SK-N-SH treated with all-trans-retinoic acid at 6 μM for 48 hours (cell line): Measurements from ENCODE around the gene GALNT13.

Experiments used
- ATAC-seq: fragments of 200-7000 bp; cut with Tn5 transposase; 3 replicates; pipeline ENCODE4 v1.9.1; 2020; ENCODE audit warnings: mild to moderate bottlenecking, moderate library complexity
- ARNTL ChIP-seq: fragments of 450-650 bp; formaldehyde crosslinking; IDR thresholded peaks from 2 replicates; pipeline ENCODE4 v1.5.0; 2020; ENCODE audit warnings: low read depth, mild to moderate bottlenecking, moderate library complexity, borderline replicate concordance
- CSDC2 ChIP-seq: fragments of 250-450 bp; sonication (Bioruptor Pico); IDR thresholded peaks from 2 replicates; pipeline ENCODE4 v1.5.0; 2020; ENCODE audit warnings: mild to moderate bottlenecking, moderate library complexity
- CSRNP3 ChIP-seq: fragments of 250-450 bp; sonication (Bioruptor Pico); IDR thresholded peaks from 2 replicates; pipeline ENCODE4 v1.5.1; 2021; ENCODE audit warnings: mild to moderate bottlenecking, moderate library complexity
- ESRRG ChIP-seq: fragments of 250-450 bp; sonication (Bioruptor Pico); IDR thresholded peaks from 2 replicates; pipeline ENCODE4 v1.6.1; 2021; ENCODE audit warnings: mild to moderate bottlenecking
- GLIS3 ChIP-seq: fragments of 250-450 bp; sonication (Bioruptor Pico); IDR thresholded peaks from 2 replicates; pipeline ENCODE4 v1.5.0; 2020; ENCODE audit warnings: mild to moderate bottlenecking, moderate library complexity
- ISL1 ChIP-seq: fragments of 250-450 bp; sonication (Bioruptor Pico); IDR thresholded peaks from 2 replicates; pipeline ENCODE4 v2.1.2; 2022; ENCODE audit warnings: mild to moderate bottlenecking, moderate library complexity
- OSR1 ChIP-seq: fragments of 250-450 bp; sonication (Bioruptor Pico); IDR thresholded peaks from 2 replicates; pipeline ENCODE4 v1.8.0; 2022; ENCODE audit warnings: moderate library complexity, mild to moderate bottlenecking, inconsistent platforms
- POU6F1 ChIP-seq: fragments of 250-450 bp; sonication (Bioruptor Pico); IDR thresholded peaks from 2 replicates; pipeline ENCODE4 v1.8.0; 2021; ENCODE audit warnings: low read depth, mild to moderate bottlenecking, moderate library complexity, borderline replicate concordance
- PPARA ChIP-seq: fragments of 250-450 bp; sonication (Bioruptor Pico); IDR thresholded peaks from 2 replicates; pipeline ENCODE4 v1.5.0; 2020; ENCODE audit warnings: mild to moderate bottlenecking, borderline replicate concordance
- RARB ChIP-seq: fragments of 250-450 bp; sonication (Bioruptor Pico); IDR thresholded peaks from 2 replicates; pipeline ENCODE4 v1.8.0; 2021; ENCODE audit warnings: mild to moderate bottlenecking, moderate library complexity
- SNAI2 ChIP-seq: fragments of 250-450 bp; sonication (Bioruptor Pico); IDR thresholded peaks from 2 replicates; pipeline ENCODE4 v1.5.0; 2020; ENCODE audit warnings: mild to moderate bottlenecking, moderate library complexity
- TCF4 ChIP-seq: fragments of 250-450 bp; sonication (Bioruptor Pico); IDR thresholded peaks from 2 replicates; pipeline ENCODE4 v1.8.0; 2021; ENCODE audit warnings: mild to moderate bottlenecking, moderate library complexity, borderline replicate concordance
- TOX ChIP-seq: fragments of 250-450 bp; sonication (Bioruptor Pico); IDR thresholded peaks from 2 replicates; pipeline ENCODE4 v1.8.0; 2021; ENCODE audit warnings: mild to moderate bottlenecking, moderate library complexity, borderline replicate concordance
- ZC3H10 ChIP-seq: fragments of 250-450 bp; sonication (Bioruptor Pico); IDR thresholded peaks from 2 replicates; pipeline ENCODE4 v1.5.1; 2021; ENCODE audit warnings: mild to moderate bottlenecking, moderate library complexity
- ZFP3 ChIP-seq: fragments of 250-450 bp; sonication (Bioruptor Pico); IDR thresholded peaks from 2 replicates; pipeline ENCODE4 v1.5.0; 2020; ENCODE audit warnings: mild to moderate bottlenecking, moderate library complexity
- ZFP30 ChIP-seq: fragments of 450-650 bp; formaldehyde crosslinking; IDR thresholded peaks from 2 replicates; pipeline ENCODE4 v1.5.0; 2022; ENCODE audit warnings: mild to moderate bottlenecking, moderate library complexity
- ZNF565 ChIP-seq: fragments of 450-650 bp; formaldehyde crosslinking; conservative IDR thresholded peaks from 2 replicates; pipeline ENCODE4 v1.5.0; 2020; ENCODE audit warnings: low read depth, mild to moderate bottlenecking, moderate library complexity
- ZNF70 ChIP-seq: fragments of 450-650 bp; formaldehyde crosslinking; IDR thresholded peaks from 2 replicates; pipeline ENCODE4 v1.5.0; 2020; ENCODE audit warnings: mild to moderate bottlenecking, moderate library complexity
- ZNF8 ChIP-seq: fragments of 450-650 bp; formaldehyde crosslinking; IDR thresholded peaks from 2 replicates; pipeline ENCODE4 v1.5.0; 2020; ENCODE audit warnings: mild to moderate bottlenecking, moderate library complexity
- TF ChIP-seq, protein P1 (sequence below): fragments of 250-450 bp; sonication (Bioruptor Pico); IDR thresholded peaks from 2 replicates; pipeline ENCODE4 v1.5.0; 2020; ENCODE audit warnings: mild to moderate bottlenecking, moderate library complexity
- TF ChIP-seq, protein P2 (sequence below): fragments of 250-450 bp; sonication (Bioruptor Pico); IDR thresholded peaks from 2 replicates; pipeline ENCODE4 v1.8.0; 2020; ENCODE audit warnings: mild to moderate bottlenecking, moderate library complexity, borderline replicate concordance
- TF ChIP-seq, protein P3 (sequence below): fragments of 250-450 bp; sonication (Bioruptor Pico); IDR thresholded peaks from 2 replicates; pipeline ENCODE4 v1.5.1; 2020; ENCODE audit warnings: low read depth, mild to moderate bottlenecking, moderate library complexity

The GALNT13 gene

GRCh38 chr2:154267983-154268382 is 396.3 kb downstream of the GALNT13 start:
- ATAC-seq = no peak
- TF ChIP-seq TOX (CRISPR knock-in tag) (no peak), GLIS3 (no peak), CSDC2 (CRISPR knock-in tag) (no peak), OSR1 (CRISPR knock-in tag) (no peak), ESRRG (CRISPR knock-in tag) (no peak), PPARA (no peak), ZNF70 (CRISPR knock-in tag) (no peak), ZFP3 (CRISPR knock-in tag) (no peak), CSRNP3 (CRISPR knock-in tag) (no peak), ISL1 (CRISPR knock-in tag) (no peak), POU6F1 (no peak), ARNTL (CRISPR knock-in tag) (no peak), ZNF565 (CRISPR knock-in tag) (no peak), SNAI2 (CRISPR knock-in tag) (no peak), ZFP30 (CRISPR knock-in tag) (no peak)
- TF ChIP-seq, protein P1, sequence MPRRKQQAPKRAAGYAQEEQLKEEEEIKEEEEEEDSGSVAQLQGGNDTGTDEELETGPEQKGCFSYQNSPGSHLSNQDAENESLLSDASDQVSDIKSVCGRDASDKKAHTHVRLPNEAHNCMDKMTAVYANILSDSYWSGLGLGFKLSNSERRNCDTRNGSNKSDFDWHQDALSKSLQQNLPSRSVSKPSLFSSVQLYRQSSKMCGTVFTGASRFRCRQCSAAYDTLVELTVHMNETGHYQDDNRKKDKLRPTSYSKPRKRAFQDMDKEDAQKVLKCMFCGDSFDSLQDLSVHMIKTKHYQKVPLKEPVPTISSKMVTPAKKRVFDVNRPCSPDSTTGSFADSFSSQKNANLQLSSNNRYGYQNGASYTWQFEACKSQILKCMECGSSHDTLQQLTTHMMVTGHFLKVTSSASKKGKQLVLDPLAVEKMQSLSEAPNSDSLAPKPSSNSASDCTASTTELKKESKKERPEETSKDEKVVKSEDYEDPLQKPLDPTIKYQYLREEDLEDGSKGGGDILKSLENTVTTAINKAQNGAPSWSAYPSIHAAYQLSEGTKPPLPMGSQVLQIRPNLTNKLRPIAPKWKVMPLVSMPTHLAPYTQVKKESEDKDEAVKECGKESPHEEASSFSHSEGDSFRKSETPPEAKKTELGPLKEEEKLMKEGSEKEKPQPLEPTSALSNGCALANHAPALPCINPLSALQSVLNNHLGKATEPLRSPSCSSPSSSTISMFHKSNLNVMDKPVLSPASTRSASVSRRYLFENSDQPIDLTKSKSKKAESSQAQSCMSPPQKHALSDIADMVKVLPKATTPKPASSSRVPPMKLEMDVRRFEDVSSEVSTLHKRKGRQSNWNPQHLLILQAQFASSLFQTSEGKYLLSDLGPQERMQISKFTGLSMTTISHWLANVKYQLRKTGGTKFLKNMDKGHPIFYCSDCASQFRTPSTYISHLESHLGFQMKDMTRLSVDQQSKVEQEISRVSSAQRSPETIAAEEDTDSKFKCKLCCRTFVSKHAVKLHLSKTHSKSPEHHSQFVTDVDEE = no peak
- TF ChIP-seq, protein P2, sequence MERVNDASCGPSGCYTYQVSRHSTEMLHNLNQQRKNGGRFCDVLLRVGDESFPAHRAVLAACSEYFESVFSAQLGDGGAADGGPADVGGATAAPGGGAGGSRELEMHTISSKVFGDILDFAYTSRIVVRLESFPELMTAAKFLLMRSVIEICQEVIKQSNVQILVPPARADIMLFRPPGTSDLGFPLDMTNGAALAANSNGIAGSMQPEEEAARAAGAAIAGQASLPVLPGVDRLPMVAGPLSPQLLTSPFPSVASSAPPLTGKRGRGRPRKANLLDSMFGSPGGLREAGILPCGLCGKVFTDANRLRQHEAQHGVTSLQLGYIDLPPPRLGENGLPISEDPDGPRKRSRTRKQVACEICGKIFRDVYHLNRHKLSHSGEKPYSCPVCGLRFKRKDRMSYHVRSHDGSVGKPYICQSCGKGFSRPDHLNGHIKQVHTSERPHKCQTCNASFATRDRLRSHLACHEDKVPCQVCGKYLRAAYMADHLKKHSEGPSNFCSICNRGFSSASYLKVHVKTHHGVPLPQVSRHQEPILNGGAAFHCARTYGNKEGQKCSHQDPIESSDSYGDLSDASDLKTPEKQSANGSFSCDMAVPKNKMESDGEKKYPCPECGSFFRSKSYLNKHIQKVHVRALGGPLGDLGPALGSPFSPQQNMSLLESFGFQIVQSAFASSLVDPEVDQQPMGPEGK (CRISPR knock-in tag) = no peak
- TF ChIP-seq, protein P3, sequence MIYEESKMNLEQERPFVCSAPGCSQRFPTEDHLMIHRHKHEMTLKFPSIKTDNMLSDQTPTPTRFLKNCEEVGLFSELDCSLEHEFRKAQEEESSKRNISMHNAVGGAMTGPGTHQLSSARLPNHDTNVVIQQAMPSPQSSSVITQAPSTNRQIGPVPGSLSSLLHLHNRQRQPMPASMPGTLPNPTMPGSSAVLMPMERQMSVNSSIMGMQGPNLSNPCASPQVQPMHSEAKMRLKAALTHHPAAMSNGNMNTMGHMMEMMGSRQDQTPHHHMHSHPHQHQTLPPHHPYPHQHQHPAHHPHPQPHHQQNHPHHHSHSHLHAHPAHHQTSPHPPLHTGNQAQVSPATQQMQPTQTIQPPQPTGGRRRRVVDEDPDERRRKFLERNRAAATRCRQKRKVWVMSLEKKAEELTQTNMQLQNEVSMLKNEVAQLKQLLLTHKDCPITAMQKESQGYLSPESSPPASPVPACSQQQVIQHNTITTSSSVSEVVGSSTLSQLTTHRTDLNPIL (CRISPR knock-in tag) = no peak
- TF ChIP-seq, all 23 proteins: peak for 0

GRCh38 chr2:154280543-154280942 is 408.8 kb downstream of the GALNT13 start:
- TF ChIP-seq OSR1 (CRISPR knock-in tag) (no peak), GLIS3 (no peak), CSRNP3 (CRISPR knock-in tag) (no peak), RARB (CRISPR knock-in tag) (no peak), CSDC2 (CRISPR knock-in tag) (no peak), ZNF70 (CRISPR knock-in tag) (no peak), PPARA (no peak), ZFP30 (CRISPR knock-in tag) (no peak), ZNF8 (CRISPR knock-in tag) (no peak)
- TF ChIP-seq, all 23 proteins: peak for 0
- no peak for ATAC-seq

- TF ChIP-seq POU6F1 = no peak
- no peak for TF ChIP-seq CSRNP3 (CRISPR knock-in tag)
- TF ChIP-seq RARB (CRISPR knock-in tag) = no peak
- no peak for TF ChIP-seq OSR1 (CRISPR knock-in tag)
- TF ChIP-seq ARNTL (CRISPR knock-in tag) = no peak
- no peak for TF ChIP-seq TCF4
- TF ChIP-seq PPARA = no peak
- TF ChIP-seq GLIS3 = no peak
- no peak for TF ChIP-seq ZFP30 (CRISPR knock-in tag)
- TF ChIP-seq ZC3H10 (CRISPR knock-in tag) = no peak
- no peak for ATAC-seq
Observed at GRCh38 chr2:154289870-154290269, 418.1 kb downstream of the GALNT13 start.
